Progenitor cell of endocrine pancreas (in vitro differentiated cells): ENCODE data around the gene LIPC. TPM values are rescaled to one million over a fixed set of nuclear protein-coding genes. Genes with fewer than 3 reads are reported as not detected.

ENCODE experiments used
- DNase-seq: peaks from one replicate; pipeline ENCODE4 v3.0.0; 2021; ENCODE audit warnings: low spot score; ENCODE audit not compliant: unreplicated experiment
- H3K27ac Mint-ChIP-seq: 2 replicates; pipeline ENCODE4 v1.8.0; 2021; ENCODE audit warnings: mild to moderate bottlenecking, moderate library complexity, mixed read lengths
- H3K27me3 Mint-ChIP-seq: 2 replicates; pipeline ENCODE4 v1.8.0; 2021; ENCODE audit warnings: mixed read lengths
- H3K36me3 Mint-ChIP-seq: 2 replicates; pipeline ENCODE4 v1.8.0; 2022; ENCODE audit warnings: mixed read lengths; ENCODE audit not compliant: insufficient read depth
- H3K4me1 Mint-ChIP-seq: 2 replicates; pipeline ENCODE4 v1.8.0; 2021; ENCODE audit warnings: low read depth, mixed read lengths
- H3K4me3 Mint-ChIP-seq: 2 replicates; pipeline ENCODE4 v1.8.0; 2021; ENCODE audit warnings: low read depth, mild to moderate bottlenecking, moderate library complexity, mixed read lengths
- H3K9me3 Mint-ChIP-seq: 2 replicates; pipeline ENCODE4 v1.8.0; 2021; ENCODE audit warnings: low read depth, mixed read lengths
- total RNA-seq: library from RNA; stranded (reverse); gene quantifications from 2 replicates; pipeline ENCODE4 v1.2.1, GENCODE V29; 2021
- TF ChIP-seq, protein P1 (sequence below): fragments of 200-600 bp; sonication (generic); IDR thresholded peaks from one replicate; pipeline ENCODE4 v1.5.0; 2021; ENCODE audit warnings: antibody characterized with exemption, mild to moderate bottlenecking; ENCODE audit not compliant: unreplicated experiment

The LIPC gene
- total RNA-seq, 1 donor from 2014 or later: 5.9 TPM

DNA sequence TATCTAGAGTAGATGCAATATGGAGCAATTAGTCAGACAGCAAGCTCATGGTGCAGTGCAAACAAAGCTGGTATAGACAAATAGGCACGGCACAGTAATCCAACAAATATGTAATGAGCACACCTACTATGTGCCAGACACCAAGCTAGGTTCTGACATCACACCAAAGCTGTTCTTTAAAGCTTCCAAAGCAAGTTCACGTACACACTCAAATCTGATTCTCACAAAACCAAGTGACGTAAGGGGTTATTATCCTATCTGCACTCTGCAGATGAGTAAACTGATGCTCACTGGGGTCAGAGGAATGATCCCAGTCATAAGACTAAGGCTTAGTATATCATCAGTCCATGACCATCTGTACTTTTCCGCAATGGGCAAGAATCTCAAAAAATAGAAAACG is 27.8 kb upstream of the LIPC start:
- no peak for DNase-seq
- Mint-ChIP-seq H3K4me3 (no peak overlapping the region), H3K36me3 (no peaks in the 10 kb centered on the region), H3K27me3 (peaks cover 9% of the 10 kb centered on the region), H3K27ac (no peak overlapping the region), H3K4me1 (peaks cover 14% of the 10 kb centered on the region), H3K9me3 (no peaks in the 10 kb centered on the region)
- TF ChIP-seq, protein P1, sequence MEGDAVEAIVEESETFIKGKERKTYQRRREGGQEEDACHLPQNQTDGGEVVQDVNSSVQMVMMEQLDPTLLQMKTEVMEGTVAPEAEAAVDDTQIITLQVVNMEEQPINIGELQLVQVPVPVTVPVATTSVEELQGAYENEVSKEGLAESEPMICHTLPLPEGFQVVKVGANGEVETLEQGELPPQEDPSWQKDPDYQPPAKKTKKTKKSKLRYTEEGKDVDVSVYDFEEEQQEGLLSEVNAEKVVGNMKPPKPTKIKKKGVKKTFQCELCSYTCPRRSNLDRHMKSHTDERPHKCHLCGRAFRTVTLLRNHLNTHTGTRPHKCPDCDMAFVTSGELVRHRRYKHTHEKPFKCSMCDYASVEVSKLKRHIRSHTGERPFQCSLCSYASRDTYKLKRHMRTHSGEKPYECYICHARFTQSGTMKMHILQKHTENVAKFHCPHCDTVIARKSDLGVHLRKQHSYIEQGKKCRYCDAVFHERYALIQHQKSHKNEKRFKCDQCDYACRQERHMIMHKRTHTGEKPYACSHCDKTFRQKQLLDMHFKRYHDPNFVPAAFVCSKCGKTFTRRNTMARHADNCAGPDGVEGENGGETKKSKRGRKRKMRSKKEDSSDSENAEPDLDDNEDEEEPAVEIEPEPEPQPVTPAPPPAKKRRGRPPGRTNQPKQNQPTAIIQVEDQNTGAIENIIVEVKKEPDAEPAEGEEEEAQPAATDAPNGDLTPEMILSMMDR: no peak

DNA sequence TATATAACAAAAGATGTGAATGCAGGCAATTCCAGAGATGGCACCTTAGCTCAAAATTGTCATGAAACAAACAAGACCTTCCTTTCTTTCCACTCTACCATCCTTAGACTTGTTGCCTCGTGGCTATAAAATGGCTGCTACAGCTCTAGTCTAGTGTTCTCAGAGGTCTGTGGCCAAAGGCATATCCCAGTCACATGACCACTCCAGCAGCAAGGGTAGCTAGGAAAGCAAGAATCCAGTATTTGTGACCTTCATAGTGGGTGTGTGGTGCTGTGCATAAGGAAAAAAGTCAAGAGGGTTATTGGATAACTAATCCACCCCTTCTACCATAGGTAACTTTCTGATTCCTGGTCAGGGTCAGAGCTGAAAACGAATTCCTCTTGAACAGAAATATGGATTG is 27.1 kb upstream of the LIPC start:
- no peaks in the 10 kb centered on the region for H3K36me3 Mint-ChIP-seq
- no peak overlapping the region for H3K27ac Mint-ChIP-seq
- peaks cover 14% of the 10 kb centered on the region for H3K4me1 Mint-ChIP-seq
- DNase-seq: no peak
- TF ChIP-seq, protein P1: no peak
- H3K4me3 Mint-ChIP-seq: no peak overlapping the region
- H3K27me3 Mint-ChIP-seq: peaks cover 9% of the 10 kb centered on the region
- H3K9me3 Mint-ChIP-seq: no peaks in the 10 kb centered on the region

DNA sequence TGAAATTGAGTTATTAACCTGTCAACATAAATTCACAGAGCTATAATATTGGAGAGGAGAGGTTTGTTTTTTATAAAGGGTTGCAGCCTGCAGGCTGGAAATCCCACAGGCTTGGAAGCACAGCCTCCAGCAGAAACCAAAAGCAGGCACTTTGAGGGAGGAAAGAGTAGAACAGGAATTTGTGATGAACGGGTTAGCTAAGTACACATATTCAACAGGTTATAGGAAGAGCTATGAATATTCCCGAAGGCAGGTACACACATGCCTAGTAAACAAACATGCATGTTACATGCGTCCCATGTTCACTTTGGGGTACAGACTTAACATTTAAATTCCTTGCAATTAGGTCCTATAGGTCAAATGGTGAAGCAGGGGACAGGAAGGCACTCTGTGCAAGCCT is 25.9 kb upstream of the LIPC start:
- no peak for DNase-seq
- no peaks in the 10 kb centered on the region for H3K9me3 Mint-ChIP-seq
- TF ChIP-seq, protein P1: no peak
- no peak overlapping the region for H3K27ac Mint-ChIP-seq
- peaks cover 14% of the 10 kb centered on the region for H3K4me1 Mint-ChIP-seq
- H3K27me3 Mint-ChIP-seq: peaks cover 6% of the 10 kb centered on the region
- no peaks in the 10 kb centered on the region for H3K36me3 Mint-ChIP-seq
- no peak overlapping the region for H3K4me3 Mint-ChIP-seq

DNA sequence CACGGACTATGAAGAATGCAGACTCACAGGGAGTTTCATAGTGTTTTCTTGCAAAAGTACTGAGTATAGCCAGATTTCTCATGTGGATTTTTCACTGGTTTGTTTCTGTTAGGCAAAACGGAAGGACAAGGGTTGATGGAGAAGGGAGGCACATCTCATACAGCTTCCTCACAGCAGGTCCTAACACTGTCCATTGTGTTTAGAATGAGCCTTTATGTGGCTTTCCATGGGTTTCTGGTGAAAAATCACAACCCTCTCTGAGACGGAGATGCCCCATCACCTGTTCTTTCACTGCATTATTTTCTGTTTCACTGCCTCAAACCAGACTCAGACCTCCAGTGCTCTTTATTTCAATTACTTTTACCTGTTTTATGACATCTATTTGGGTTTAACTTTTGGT is 25.0 kb upstream of the LIPC start:
- H3K36me3 Mint-ChIP-seq: no peaks in the 10 kb centered on the region
- no peaks in the 10 kb centered on the region for H3K9me3 Mint-ChIP-seq
- no peak overlapping the region for H3K27ac Mint-ChIP-seq
- peaks cover 3% of the 10 kb centered on the region for H3K27me3 Mint-ChIP-seq
- H3K4me1 Mint-ChIP-seq: peaks cover 14% of the 10 kb centered on the region
- TF ChIP-seq, protein P1: no peak
- no peak overlapping the region for H3K4me3 Mint-ChIP-seq
- DNase-seq: no peak

DNA sequence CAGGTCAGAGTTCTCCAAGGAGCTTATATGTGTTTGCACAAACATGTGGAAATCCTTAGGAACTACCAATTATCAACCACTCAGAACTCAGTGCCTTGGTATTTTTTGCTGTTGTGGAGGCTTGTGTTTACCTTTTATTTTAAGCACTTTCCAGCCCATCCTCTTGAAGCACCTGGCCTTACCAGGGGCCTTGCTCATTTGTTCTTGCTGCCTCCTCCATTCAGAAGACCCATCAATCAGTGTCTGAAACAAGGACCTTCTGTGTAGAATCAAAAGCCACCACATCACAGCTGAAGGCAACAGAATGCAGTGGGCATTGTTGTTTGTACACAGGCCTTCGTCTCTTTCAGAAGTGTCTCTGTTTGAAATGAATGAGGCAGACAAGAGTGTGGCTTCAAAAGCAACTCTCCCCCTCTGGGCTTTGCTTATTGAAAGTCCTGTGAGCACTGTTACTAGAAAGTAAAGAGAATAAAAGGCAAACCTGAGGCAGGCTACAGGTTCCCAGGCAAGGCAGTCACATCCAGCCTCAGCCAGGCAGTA is 24.5 kb upstream of the LIPC start:
- TF ChIP-seq, protein P1: no peak
- Mint-ChIP-seq H3K9me3 (no peaks in the 10 kb centered on the region), H3K27ac (no peak overlapping the region), H3K4me1 (peaks cover 14% of the 10 kb centered on the region), H3K27me3 (peaks cover 3% of the 10 kb centered on the region), H3K4me3 (no peak overlapping the region), H3K36me3 (no peaks in the 10 kb centered on the region)
- no peak for DNase-seq
